Measurements from ENCODE around the gene CFAP65.
A peak's percentile ranks its signal among the peaks of the same experiment; 100 is the strongest.

CFAP65 gene

GRCh38 chr2:218962859-218963492 is 78.3 kb downstream of the CFAP65 start:
- DNase-seq = peak; percentile 97

GRCh38 chr2:218961651-218962570 is 79.4 kb downstream of the CFAP65 start:
- DNase-seq = peak; percentile 36

- DNase-seq = no peak
Observed at GRCh38 chr2:218961229-218961628, 80.1 kb downstream of the CFAP65 start.

- no peak for DNase-seq
Observed at GRCh38 chr2:218960309-218961165, 80.8 kb downstream of the CFAP65 start.

- DNase-seq = no peak
Observed at GRCh38 chr2:218959761-218960308, 81.5 kb downstream of the CFAP65 start.

GRCh38 chr2:218959141-218959731 is 82.1 kb downstream of the CFAP65 start, which contains the start of gene CDK5R2:
TSS of gene CDK5R2 (plus strand) at chr2:218959666. CDS start at chr2:218959821, 155 bp downstream.
- DNase-seq = peak; percentile 88

DNA sequence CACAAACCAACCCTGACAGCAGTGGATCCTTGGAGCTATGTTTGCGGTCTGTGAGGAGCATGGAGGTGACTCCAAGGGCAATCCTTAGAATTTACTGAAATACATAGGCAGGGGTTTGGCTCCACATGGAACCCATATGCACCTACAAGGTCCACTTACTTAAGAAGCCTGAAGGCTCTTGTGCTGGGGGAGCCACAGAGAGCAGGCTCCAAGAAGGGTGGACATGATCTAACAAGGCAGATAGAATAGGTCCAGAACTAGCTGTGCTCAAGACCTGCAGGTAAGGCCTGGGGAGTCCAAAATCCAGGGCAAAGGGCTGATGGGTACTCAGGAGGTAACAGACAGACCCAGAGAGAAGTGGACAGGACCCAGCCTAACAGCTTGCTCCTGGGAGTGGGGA is 83.0 kb downstream of the CFAP65 start:
- no peak for DNase-seq

- no peak for DNase-seq
Observed at GRCh38 chr2:218957671-218958070, 83.6 kb downstream of the CFAP65 start.

GRCh38 chr2:218956039-218956438 is 85.3 kb downstream of the CFAP65 start:
- DNase-seq = no peak

DNA sequence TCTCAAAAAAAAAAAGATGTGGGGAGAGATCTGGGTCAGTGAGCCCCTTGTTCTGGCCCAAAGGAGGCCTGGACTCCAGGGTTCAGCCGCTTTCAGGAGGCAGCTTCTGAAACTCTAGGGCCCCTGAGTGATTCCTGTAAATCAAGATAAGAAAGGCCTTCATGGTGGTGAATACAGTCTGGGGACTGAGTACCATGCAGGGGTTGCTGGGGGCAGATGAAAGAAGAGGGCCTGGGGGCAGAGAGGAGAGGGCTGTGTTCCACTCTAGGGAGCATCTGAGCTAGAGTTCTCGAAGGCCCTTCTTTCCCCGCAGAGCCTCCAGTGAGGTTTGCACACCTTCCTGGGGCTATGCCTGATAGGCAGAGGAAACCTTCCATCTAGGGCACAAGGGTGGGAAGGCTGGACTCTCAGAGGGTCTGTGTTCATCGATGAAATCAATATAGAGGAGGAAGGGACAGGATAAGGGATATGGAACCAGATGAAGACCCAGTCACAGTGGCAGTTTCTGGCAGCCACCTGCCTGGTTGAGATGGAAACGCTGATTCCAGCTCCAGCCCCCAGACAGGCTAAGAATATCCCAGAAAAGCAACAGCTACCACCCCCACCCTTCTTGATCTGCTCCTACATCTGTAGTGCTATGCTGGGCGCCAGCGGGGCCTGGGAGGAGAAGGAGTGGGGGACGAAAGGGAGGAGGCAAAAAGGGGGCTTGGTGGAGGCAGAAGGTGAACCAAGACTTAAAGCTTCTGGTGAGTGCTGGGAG is 86.6 kb downstream of the CFAP65 start:
- DNase-seq = no peak

- no peak for DNase-seq
Observed at GRCh38 chr2:218953366-218953954, 87.9 kb downstream of the CFAP65 start.

Data from NCI-H526 treated with DMSO at 0.1 percent for 48 hours (cell line).